DND-41 (cell line): ENCODE results near the gene TWSG1.

Experiments used
- ATAC-seq: fragments of 200-7000 bp; cut with Tn5 transposase; 3 replicates; pipeline ENCODE4 v1.9.1; 2021; ENCODE audit warnings: low read depth; ENCODE audit not compliant: insufficient read depth
- DNase-seq: peaks from one replicate; pipeline ENCODE4 v3.0.0-alpha.2; 2020
- H2AFZ ChIP-seq: 2 replicates; pipeline ENCODE4 v1.6.0; 2012; ENCODE audit warnings: low read depth, low read length
- H3K27ac ChIP-seq: 2 replicates; pipeline ENCODE4 v1.5.1; 2012; ENCODE audit warnings: low read length, inconsistent platforms
- H3K27me3 ChIP-seq: fragments of 200-600 bp; sonication (generic); 2 replicates; pipeline ENCODE4 v1.6.0; 2012; ENCODE audit warnings: low read length, mild to moderate bottlenecking, inconsistent platforms; ENCODE audit not compliant: insufficient read depth, poor library complexity
- H3K36me3 ChIP-seq: 2 replicates; pipeline ENCODE4 v1.5.1; 2012; ENCODE audit warnings: low read length, inconsistent platforms; ENCODE audit not compliant: insufficient read depth
- H3K4me1 ChIP-seq: 2 replicates; pipeline ENCODE4 v1.5.1; 2012; ENCODE audit warnings: mild to moderate bottlenecking, low read length; ENCODE audit not compliant: insufficient read depth
- H3K4me2 ChIP-seq: 2 replicates; pipeline ENCODE4 v1.6.0; 2012; ENCODE audit warnings: mild to moderate bottlenecking, moderate library complexity, low read length, inconsistent platforms; ENCODE audit not compliant: insufficient read depth
- H3K4me3 ChIP-seq, 2 experiments: fragments of 200-600 bp in 1 of 2; shearing (Covaris generic) in 1 of 2; 2 replicates each; pipeline ENCODE4 v1.5.1; 2012 to 2016; ENCODE audit warnings: inconsistent platforms in 2 of 2, low read length in 2 of 2, mild to moderate bottlenecking in 2 of 2, low read depth in 1 of 2, moderate library complexity in 1 of 2
- H3K79me2 ChIP-seq: 2 replicates; pipeline ENCODE4 v1.6.0; 2012; ENCODE audit warnings: low read length, inconsistent platforms; ENCODE audit not compliant: insufficient read depth
- H3K9ac ChIP-seq: 2 replicates; pipeline ENCODE4 v1.6.0; 2012; ENCODE audit warnings: low read depth, mild to moderate bottlenecking, inconsistent platforms, low read length, moderate library complexity
- H3K9me3 ChIP-seq: 2 replicates; pipeline ENCODE4 v1.5.1; 2012; ENCODE audit warnings: low read length, moderate library complexity, mild to moderate bottlenecking, inconsistent platforms; ENCODE audit not compliant: insufficient read depth, severe bottlenecking
- H4K20me1 ChIP-seq: 2 replicates; pipeline ENCODE4 v1.6.0; 2012; ENCODE audit warnings: low read length; ENCODE audit not compliant: insufficient read depth
- EZH2 ChIP-seq: IDR thresholded peaks from 3 replicates; pipeline ENCODE4 v1.6.1; 2012; ENCODE audit warnings: borderline replicate concordance, low read depth, mild to moderate bottlenecking, moderate library complexity, low read length, inconsistent platforms; ENCODE audit not compliant: severe bottlenecking
- TF ChIP-seq, protein P1 (sequence below): IDR thresholded peaks from 2 replicates; pipeline ENCODE4 v1.5.1; 2012; ENCODE audit warnings: borderline replicate concordance, low read length, moderate library complexity, mild to moderate bottlenecking; ENCODE audit not compliant: poor library complexity, severe bottlenecking; ENCODE audit errors: extremely low read depth

Gene TWSG1

DNA sequence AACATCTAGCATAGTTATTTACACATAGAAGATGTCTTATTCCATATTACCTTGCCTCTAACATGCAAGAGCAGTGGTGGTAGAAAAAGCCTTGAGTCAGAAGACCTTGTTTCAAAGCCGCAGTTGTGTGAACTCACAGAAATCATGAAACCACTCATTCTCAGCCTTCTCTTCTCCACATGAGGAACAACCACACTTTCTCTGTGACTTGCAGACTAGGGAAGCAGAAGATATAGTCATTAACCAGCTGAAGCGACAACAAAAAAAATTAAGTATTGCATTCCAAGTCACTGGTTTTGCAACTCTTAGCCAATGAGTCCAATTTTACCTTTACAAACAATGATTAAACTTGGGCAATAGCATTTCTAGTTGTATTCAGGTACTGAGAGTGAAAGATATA, 19.0 kb downstream of the TWSG1 start:
- ATAC-seq: no peak

DNA sequence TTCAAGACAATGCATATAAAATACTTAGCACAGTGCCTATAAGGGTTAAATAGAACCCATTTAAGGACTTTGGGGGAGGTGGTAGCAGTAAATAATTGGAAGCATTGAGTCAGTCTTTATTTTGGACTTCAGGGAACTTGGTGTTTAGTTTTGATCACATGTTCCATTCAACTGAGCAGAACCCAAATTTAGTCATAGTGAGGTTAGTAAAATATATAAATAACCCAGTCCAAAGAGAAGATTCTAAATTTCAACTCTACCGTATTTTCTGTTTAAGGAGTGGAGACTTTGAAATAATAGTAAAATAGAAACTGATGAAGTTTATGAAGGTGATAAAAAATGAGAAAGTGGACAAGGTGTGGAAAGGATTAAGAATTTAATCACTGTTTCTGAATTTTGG, 19.7 kb downstream of the TWSG1 start:
- Histone ChIP-seq H3K27ac (no peak overlapping the region), H3K4me2 (no peak overlapping the region)
- no peak for ATAC-seq

More for the DNA sequence above, 19.0 kb downstream of the TWSG1 start:
- DNase-seq: no peak
- H3K27me3 ChIP-seq: no peaks in the 10 kb centered on the region
- H4K20me1 ChIP-seq: no peaks in the 10 kb centered on the region
- H3K4me1 ChIP-seq: peaks cover 2% of the 10 kb centered on the region; the same call in 1 of the 2 replicates
- no peak overlapping the region for H3K4me2 ChIP-seq
- TF ChIP-seq EZH2: no peak
- TF ChIP-seq, protein P1, sequence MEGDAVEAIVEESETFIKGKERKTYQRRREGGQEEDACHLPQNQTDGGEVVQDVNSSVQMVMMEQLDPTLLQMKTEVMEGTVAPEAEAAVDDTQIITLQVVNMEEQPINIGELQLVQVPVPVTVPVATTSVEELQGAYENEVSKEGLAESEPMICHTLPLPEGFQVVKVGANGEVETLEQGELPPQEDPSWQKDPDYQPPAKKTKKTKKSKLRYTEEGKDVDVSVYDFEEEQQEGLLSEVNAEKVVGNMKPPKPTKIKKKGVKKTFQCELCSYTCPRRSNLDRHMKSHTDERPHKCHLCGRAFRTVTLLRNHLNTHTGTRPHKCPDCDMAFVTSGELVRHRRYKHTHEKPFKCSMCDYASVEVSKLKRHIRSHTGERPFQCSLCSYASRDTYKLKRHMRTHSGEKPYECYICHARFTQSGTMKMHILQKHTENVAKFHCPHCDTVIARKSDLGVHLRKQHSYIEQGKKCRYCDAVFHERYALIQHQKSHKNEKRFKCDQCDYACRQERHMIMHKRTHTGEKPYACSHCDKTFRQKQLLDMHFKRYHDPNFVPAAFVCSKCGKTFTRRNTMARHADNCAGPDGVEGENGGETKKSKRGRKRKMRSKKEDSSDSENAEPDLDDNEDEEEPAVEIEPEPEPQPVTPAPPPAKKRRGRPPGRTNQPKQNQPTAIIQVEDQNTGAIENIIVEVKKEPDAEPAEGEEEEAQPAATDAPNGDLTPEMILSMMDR: no peak
- no peak overlapping the region for H3K9ac ChIP-seq
- no peak overlapping the region for H3K4me3 ChIP-seq
- no peaks in the 10 kb centered on the region for H3K9me3 ChIP-seq
- 0 out of 2 replicates have a peak, but pooled peaks cover 3% of the 10 kb centered on the region for H3K79me2 ChIP-seq
- no peak overlapping the region for H2AFZ ChIP-seq
- no peak overlapping the region for H3K27ac ChIP-seq
- H3K36me3 ChIP-seq: no peaks in the 10 kb centered on the region

DNA sequence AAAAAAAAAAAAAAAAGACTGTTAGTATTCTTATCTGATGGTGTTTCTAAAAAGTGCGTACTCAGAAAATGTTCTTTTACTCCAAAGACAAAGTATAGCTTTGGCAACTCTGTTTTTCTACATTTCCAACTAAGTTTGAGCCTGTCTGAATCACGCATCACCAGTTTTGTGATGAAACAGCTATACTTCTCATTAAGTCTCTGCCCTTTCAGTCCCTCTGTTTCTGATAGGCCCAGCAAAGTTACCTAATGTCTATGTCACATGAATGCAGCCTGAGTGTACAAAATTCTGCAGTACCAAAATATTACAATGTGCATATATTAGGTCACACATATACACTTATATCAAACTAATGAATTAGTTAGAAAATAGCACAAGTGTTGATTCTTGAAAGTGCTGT, 22.4 kb downstream of the TWSG1 start:
- H3K4me3 ChIP-seq: no peak overlapping the region

More for the DNA sequence above, 19.7 kb downstream of the TWSG1 start:
- no peak for TF ChIP-seq EZH2
- TF ChIP-seq, protein P1: no peak
- H3K9me3 ChIP-seq: no peaks in the 10 kb centered on the region
- H2AFZ ChIP-seq: no peak overlapping the region
- H3K27me3 ChIP-seq: no peaks in the 10 kb centered on the region
- no peaks in the 10 kb centered on the region for H3K4me1 ChIP-seq
- H4K20me1 ChIP-seq: no peaks in the 10 kb centered on the region
- no peak overlapping the region for H3K9ac ChIP-seq
- DNase-seq: no peak
- no peak overlapping the region for H3K4me3 ChIP-seq
- no peaks in the 10 kb centered on the region for H3K36me3 ChIP-seq
- H3K79me2 ChIP-seq: 0 out of 2 replicates have a peak, but pooled peaks cover 3% of the 10 kb centered on the region

More for the DNA sequence above, 22.4 kb downstream of the TWSG1 start:
- Histone ChIP-seq H3K36me3 (no peaks in the 10 kb centered on the region), H3K4me1 (no peaks in the 10 kb centered on the region), H3K4me2 (no peak overlapping the region), H3K27ac (no peak overlapping the region), H3K9me3 (no peaks in the 10 kb centered on the region), H3K27me3 (no peaks in the 10 kb centered on the region), H4K20me1 (no peaks in the 10 kb centered on the region), H3K79me2 (no peaks in the 10 kb centered on the region), H2AFZ (no peak overlapping the region), H3K9ac (no peak overlapping the region)
- ATAC-seq (no peak), DNase-seq (no peak)
- TF ChIP-seq EZH2: no peak
- TF ChIP-seq, protein P1: no peak
